Heart left ventricle (tissue), 16 donors: ENCODE results near the gene KCNJ6. TPM values are rescaled to one million over a fixed set of nuclear protein-coding genes. Genes with fewer than 3 reads are reported as not detected.

Source experiments
- ATAC-seq, 4 donors: fragments of 200-7000 bp; cut with Tn5 transposase; one replicate each; pipeline ENCODE4 v1.9.1; 2020 to 2022; ENCODE audit warnings: moderate library complexity in 4 of 4, mild to moderate bottlenecking in 3 of 4, moderate number of reproducible peaks in 1 of 4
- DNase-seq, 5 donors: peaks; one replicate each; pipeline ENCODE4 v3.0.0-alpha.2; 2020
- H3K27ac ChIP-seq, 12 donors: fragments of 200-600 bp; sonication (generic) in 4 of 12; one replicate each; pipeline versions ENCODE4 v1.5.0 to v1.8.0; 2016 to 2022; ENCODE audit warnings: mild to moderate bottlenecking in 2 of 12
- H3K27me3 ChIP-seq, 9 donors: fragments of 200-600 bp; sonication (generic) in 2 of 9; one replicate each; pipeline versions ENCODE4 v1.5.1 to v1.8.0; 2016 to 2022; ENCODE audit warnings: mild to moderate bottlenecking in 3 of 9
- H3K36me3 ChIP-seq, 9 donors: fragments of 200-600 bp; sonication (generic) in 2 of 9; one replicate each; pipeline versions ENCODE4 v1.5.0 to v1.8.0; 2018 to 2022; ENCODE audit warnings: mild to moderate bottlenecking in 2 of 9
- H3K4me1 ChIP-seq, 12 donors: fragments of 200-600 bp; sonication (generic) in 4 of 12; one replicate each; pipeline versions ENCODE4 v1.5.0 to v1.8.0; 2016 to 2022; ENCODE audit warnings: mild to moderate bottlenecking in 3 of 12
- H3K4me3 ChIP-seq, 12 donors: fragments of 200-600 bp; sonication (generic) in 4 of 12; one replicate each; pipeline versions ENCODE4 v1.5.0 to v1.8.0; 2017 to 2022; ENCODE audit warnings: mild to moderate bottlenecking in 9 of 12, moderate library complexity in 4 of 12
- H3K9me3 ChIP-seq, 12 donors: fragments of 200-600 bp; sonication (generic) in 4 of 12; one replicate each; pipeline versions ENCODE4 v1.5.0 to v1.8.0; 2016 to 2022; ENCODE audit warnings: mild to moderate bottlenecking in 1 of 12
- POLR2A ChIP-seq, 2 donors: fragments of 450-650 bp; IDR thresholded peaks; one replicate each; pipeline ENCODE4 v1.6.1; 2017; ENCODE audit warnings: antibody characterized with exemption in 2 of 2, mild to moderate bottlenecking in 2 of 2, moderate library complexity in 2 of 2
- WGBS, 4 donors: extraction: QIAGEN DNeasy Blood & Tissue Kit in 2 of 4; methylation state at CpG; one replicate each; pipeline versions ENCODE4 v1.1.5 to v1.1.7; 2013 to 2018; 5-methylcytosine and 5-hydroxymethylcytosine counted together
- intact Hi-C, 10 donors: fragments of 100-400 bp; cut with DNase I; formaldehyde crosslinking; loops; one replicate each; pipeline versions ENCODE4 v1.11.1 to v1.14.2; 2022
- polyA plus RNA-seq, 2 donors: library from polyadenylated mRNA; stranded (reverse); fragments of 200-250 nt; gene quantifications; one replicate each; pipeline ENCODE4 v1.2.3, GENCODE V29; 2013
- total RNA-seq, 9 donors: library from RNA; depleted of rRNA in 2 of 9; stranded (reverse); fragments of >200 nt in 2 of 9; fragmentation: NEBNext Ultra II Directional in 3 of 9; extraction: Animal tissue kit (Norgen Biotek cat#: 25700) in 3 of 9; gene quantifications; one replicate each; pipeline versions ENCODE4 v1.1.0 to v1.2.4, GENCODE V29; 2016 to 2023
- TF ChIP-seq, protein P1 (sequence below), 12 donors: fragments of 200-600 bp; sonication (generic) in 4 of 12; IDR thresholded peaks; one replicate each; pipeline versions ENCODE4 v1.5.0 to v1.8.0; 2018 to 2022; ENCODE audit warnings: antibody characterized with exemption in 12 of 12, mild to moderate bottlenecking in 5 of 12
- donor health status: ischemic (EF 13 %, LVEDD 7.1; RV severe dilation, severe dysfunction).
- donor health status: healthy with polysubstance abuse.
- donor health status: DM: no; HTN: yes; CAD: no.
- donor health status: DM: no; HTN: no; CAD: no.
- donor health status: ischemic (EF 25% LVEDD 6.9; RV normal size, moderate dysfunction).
- donor health status: ischemic (EF 25% LVEDD 5.7; RV mildly dilated, moderate dysfunction).
- donor health status: healthy.
- donor health status: DM: yes; HTN: yes; CAD: no.
- donor health status: ischemic (EF 35%, LVEDD 5.7; RV mildly dilated, moderate dysfunction).
- donor health status: nonischemic (EF 11% LVEDD 7.7; RV severe dilation, severe dysfunction).
- donor health status: DM: yes; HTN: yes; CAD: no.
- donor health status: PGD.
- donor health status: ischemic (EF 29% LVEDD 5.4; RV normal size, mild dysfunction).
- donor health status: nonischemic (EF 23%, LVEDD 6.1; RV moderate dilation, normal function).

The KCNJ6 gene
- total and polyA plus RNA-seq, 11 donors: not detected

DNA sequence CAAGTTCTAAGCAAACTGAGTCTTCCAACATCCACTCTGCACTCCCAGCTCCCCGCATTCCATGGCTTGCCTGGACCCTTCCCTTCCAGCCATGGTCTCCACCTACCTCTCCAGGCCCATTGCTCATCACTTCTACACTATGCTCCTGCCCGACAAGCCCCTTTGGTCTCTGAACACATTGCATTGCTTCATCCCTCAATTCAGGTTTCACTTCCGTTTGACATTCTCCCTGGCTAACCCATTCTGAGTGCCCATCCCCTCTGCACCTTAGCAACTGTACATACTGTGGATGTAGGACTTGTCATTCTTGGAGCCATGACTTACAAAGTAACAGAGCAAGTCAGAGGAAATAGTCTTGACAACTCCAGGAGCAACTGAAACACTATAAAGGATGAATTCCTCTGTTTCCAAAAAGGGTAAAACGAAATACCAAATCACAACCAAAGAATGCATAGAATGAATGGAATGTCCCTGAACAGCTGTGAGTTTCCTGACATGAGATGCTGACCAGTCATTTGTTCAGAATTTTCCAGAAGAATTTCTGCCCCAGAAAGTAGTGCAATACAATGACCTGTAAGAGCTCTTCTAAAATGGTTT is 66.7 kb downstream of the KCNJ6 start:
- intact Hi-C loops: no loop called here
- DNase-seq (no peak), ATAC-seq (no peak)
- WGBS, 4 donors: 71 to 86% (median 77%) methylated on average over 4 of the region's 4 CpGs
- peaks cover 0 to 21% (median 5%) of the 10 kb centered on the region in 12 donors for H3K9me3 ChIP-seq
- no peaks in the 10 kb centered on the region for H3K36me3 ChIP-seq
- TF ChIP-seq, protein P1, sequence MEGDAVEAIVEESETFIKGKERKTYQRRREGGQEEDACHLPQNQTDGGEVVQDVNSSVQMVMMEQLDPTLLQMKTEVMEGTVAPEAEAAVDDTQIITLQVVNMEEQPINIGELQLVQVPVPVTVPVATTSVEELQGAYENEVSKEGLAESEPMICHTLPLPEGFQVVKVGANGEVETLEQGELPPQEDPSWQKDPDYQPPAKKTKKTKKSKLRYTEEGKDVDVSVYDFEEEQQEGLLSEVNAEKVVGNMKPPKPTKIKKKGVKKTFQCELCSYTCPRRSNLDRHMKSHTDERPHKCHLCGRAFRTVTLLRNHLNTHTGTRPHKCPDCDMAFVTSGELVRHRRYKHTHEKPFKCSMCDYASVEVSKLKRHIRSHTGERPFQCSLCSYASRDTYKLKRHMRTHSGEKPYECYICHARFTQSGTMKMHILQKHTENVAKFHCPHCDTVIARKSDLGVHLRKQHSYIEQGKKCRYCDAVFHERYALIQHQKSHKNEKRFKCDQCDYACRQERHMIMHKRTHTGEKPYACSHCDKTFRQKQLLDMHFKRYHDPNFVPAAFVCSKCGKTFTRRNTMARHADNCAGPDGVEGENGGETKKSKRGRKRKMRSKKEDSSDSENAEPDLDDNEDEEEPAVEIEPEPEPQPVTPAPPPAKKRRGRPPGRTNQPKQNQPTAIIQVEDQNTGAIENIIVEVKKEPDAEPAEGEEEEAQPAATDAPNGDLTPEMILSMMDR (IDR thresholded peaks at IDR 0.05): no peak
- no peak overlapping the region for H3K4me3 ChIP-seq
- H3K27ac ChIP-seq: no peak overlapping the region
- no peaks in the 10 kb centered on the region for H3K4me1 ChIP-seq
- H3K27me3 ChIP-seq: peaks cover 0 to 5% (median 0%) of the 10 kb centered on the region in 9 donors

DNA sequence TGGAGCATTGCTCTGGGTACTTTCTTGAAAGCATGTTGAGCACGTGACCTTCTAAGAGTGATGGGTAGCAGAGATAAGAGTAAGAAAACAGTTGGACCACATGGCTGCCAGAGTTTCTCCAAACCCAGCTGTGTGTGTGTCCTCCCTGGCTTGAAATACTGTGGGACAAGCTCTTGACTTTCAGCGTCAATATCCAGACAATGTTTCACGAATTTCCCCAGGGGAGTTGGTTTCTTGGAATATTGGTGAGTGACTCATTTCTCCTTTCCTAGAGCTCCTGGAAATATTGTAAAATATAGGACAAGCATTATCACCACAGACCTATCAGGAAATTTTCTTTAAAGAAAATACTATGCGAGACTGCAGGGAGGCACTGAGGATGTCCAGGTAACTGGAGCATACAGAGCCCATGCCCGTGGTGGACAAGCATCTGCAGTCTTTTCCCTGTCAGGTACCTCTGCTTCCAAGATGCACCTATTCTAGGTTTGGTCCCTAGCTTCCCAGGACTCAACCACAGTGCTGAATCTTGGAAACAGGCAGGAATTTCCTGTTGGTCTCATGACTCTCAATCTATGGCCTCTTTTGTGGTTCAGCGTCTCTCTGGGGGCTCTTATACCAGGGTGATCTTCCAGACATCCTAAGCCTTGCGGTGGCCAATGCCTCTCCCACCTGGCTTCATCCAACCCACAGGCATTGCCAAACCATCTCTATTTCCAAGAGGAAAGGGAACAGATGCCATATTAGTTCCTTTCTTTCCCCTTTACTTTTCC is 67.4 kb downstream of the KCNJ6 start:
- H3K36me3 ChIP-seq: no peaks in the 10 kb centered on the region
- TF ChIP-seq, protein P1 (IDR thresholded peaks at IDR 0.05): no peak
- no peak for TF ChIP-seq POLR2A (IDR thresholded peaks at IDR 0.05)
- DNase-seq: no peak
- intact Hi-C loops: no loop called here
- peaks cover 0 to 14% (median under 1%) of the 10 kb centered on the region in 12 donors for H3K9me3 ChIP-seq
- WGBS, 4 donors: 59 to 77% (median 67%) methylated on average over 7 of the region's 7 CpGs
- no peak overlapping the region for H3K4me3 ChIP-seq
- no peak overlapping the region for H3K27ac ChIP-seq
- peaks cover 0 to 5% (median 0%) of the 10 kb centered on the region in 9 donors for H3K27me3 ChIP-seq
- ATAC-seq: no peak
- H3K4me1 ChIP-seq: no peaks in the 10 kb centered on the region

DNA sequence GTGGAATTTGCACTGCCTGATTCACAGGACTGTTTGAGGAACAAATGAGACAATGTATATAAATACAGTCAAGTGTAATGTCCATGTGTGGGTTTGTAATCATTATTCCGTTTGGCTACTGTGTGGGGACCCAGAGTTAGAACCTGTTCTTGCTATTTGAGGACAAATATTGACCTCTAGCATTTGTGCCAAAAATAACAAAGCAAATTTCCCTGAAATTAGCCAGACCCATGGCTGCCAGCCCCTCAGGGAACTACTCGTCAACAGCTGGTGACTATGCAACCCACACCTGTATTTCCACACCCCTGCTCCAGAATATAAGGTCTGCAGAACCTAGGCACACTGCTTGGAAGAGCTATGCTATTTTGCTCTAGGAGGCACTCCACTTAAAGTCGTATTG is 70.7 kb downstream of the KCNJ6 start:
- H3K9me3 ChIP-seq: peaks cover 0 to 9% (median 0%) of the 10 kb centered on the region in 12 donors
- WGBS, 4 donors: 47 to 57% (median 50%) methylated on average over 3 of the region's 3 CpGs
- H3K27ac ChIP-seq: no peak overlapping the region
- ATAC-seq (no peak), DNase-seq (no peak)
- no peaks in the 10 kb centered on the region for H3K36me3 ChIP-seq
- no peaks in the 10 kb centered on the region for H3K4me1 ChIP-seq
- intact Hi-C loops: no loop called here
- peaks cover 0 to 5% (median 0%) of the 10 kb centered on the region in 9 donors for H3K27me3 ChIP-seq
- no peak overlapping the region for H3K4me3 ChIP-seq
- TF ChIP-seq POLR2A (IDR thresholded peaks at IDR 0.05): no peak
- TF ChIP-seq, protein P1 (IDR thresholded peaks at IDR 0.05): no peak

DNA sequence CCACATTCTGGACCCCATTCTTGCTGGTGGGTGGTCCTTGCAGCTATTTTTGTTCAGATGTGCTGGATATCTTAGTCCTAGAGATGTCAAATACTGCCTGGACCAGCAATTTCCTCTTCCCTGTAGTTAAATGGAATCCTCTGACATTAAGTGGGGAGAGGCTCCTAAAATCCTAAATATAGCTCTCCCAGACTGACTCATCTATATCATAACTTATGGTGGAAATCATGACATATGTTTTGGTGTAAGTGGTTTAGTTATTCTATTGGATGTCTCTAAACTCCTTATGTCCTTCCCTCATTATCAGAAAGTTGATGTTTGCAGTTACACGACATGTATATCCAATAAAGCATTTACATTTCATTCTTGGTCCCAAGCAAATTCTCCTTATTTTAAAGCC is 73.1 kb downstream of the KCNJ6 start:
- DNase-seq (no peak), ATAC-seq (no peak)
- Histone ChIP-seq H3K27ac (no peak overlapping the region), H3K27me3 (peaks cover 0 to 5% (median 0%) of the 10 kb centered on the region in 9 donors), H3K4me1 (no peaks in the 10 kb centered on the region), H3K36me3 (no peaks in the 10 kb centered on the region), H3K9me3 (peaks cover 0 to 9% (median 0%) of the 10 kb centered on the region in 12 donors), H3K4me3 (no peak overlapping the region)
- 72 to 82% (median 73%) methylated on average over 1 of the region's 1 CpG for WGBS, 4 donors
- intact Hi-C loops: no loop called here
- no peak for TF ChIP-seq POLR2A (IDR thresholded peaks at IDR 0.05)
- TF ChIP-seq, protein P1 (IDR thresholded peaks at IDR 0.05): no peak
